HL-60 (cell line): Measurements from ENCODE around the gene NLGN1.

Source experiments
- DNase-seq, 2 experiments: peaks; one replicate each; pipeline ENCODE4 v3.0.0-alpha.2; 2010 to 2020; ENCODE audit warnings: low read depth in 1 of 2, low spot score in 1 of 2
- H3K27ac ChIP-seq: fragments of 250-450 bp; sonication (Bioruptor Pico); replicated peaks from 2 replicates; pipeline ENCODE4 v1.5.1; 2020; ENCODE audit warnings: mild to moderate bottlenecking, moderate library complexity
- H3K27me3 ChIP-seq: fragments of 250-450 bp; sonication (Bioruptor Pico); 2 replicates; pipeline ENCODE4 v1.5.1; 2021; ENCODE audit warnings: mild to moderate bottlenecking, moderate library complexity; ENCODE audit not compliant: insufficient read depth, poor library complexity, severe bottlenecking
- H3K4me3 ChIP-seq: replicated peaks from 2 replicates; pipeline ENCODE4 v1.5.1; 2011; ENCODE audit warnings: mild to moderate bottlenecking, control low read depth, low read length; ENCODE audit not compliant: insufficient read depth
- CTCF ChIP-seq: IDR thresholded peaks from one replicate; pipeline ENCODE4 v1.5.1; 2011; ENCODE audit warnings: low read length, control low read depth, inconsistent platforms; ENCODE audit not compliant: insufficient read depth
- GABPA ChIP-seq: IDR thresholded peaks from 2 replicates; pipeline ENCODE4 v1.6.1; 2012; ENCODE audit warnings: low read depth
- POLR2AphosphoS5 ChIP-seq: IDR thresholded peaks from 2 replicates; pipeline ENCODE4 v1.6.1; 2012; ENCODE audit warnings: low read depth
- REST ChIP-seq: IDR thresholded peaks from 2 replicates; pipeline ENCODE4 v1.6.1; 2012; ENCODE audit warnings: low read depth; ENCODE audit not compliant: insufficient replicate concordance
- SPI1 ChIP-seq: IDR thresholded peaks from 2 replicates; pipeline ENCODE4 v1.6.1; 2012; ENCODE audit warnings: low read depth, mild to moderate bottlenecking, borderline replicate concordance

Gene NLGN1

GRCh38 chr3:173617490-173617889, 219.9 kb downstream of the NLGN1 start:
- Histone ChIP-seq H3K27ac (no peak overlapping the region), H3K4me3 (no peak overlapping the region), H3K27me3 (no peaks in the 10 kb centered on the region)
- no peak for DNase-seq
- no peak for TF ChIP-seq POLR2AphosphoS5
- TF ChIP-seq REST = no peak
- TF ChIP-seq GABPA = no peak
- no peak for TF ChIP-seq CTCF
- no peak for TF ChIP-seq SPI1

GRCh38 chr3:173618148-173618547, 220.6 kb downstream of the NLGN1 start:
- Histone ChIP-seq H3K27ac (no peak overlapping the region), H3K27me3 (no peaks in the 10 kb centered on the region)
- TF ChIP-seq GABPA (no peak), POLR2AphosphoS5 (no peak), SPI1 (no peak), REST (no peak)

GRCh38 chr3:173618703-173619102, 221.2 kb downstream of the NLGN1 start:
- TF ChIP-seq GABPA (no peak), REST (no peak), CTCF (no peak), POLR2AphosphoS5 (no peak), SPI1 (no peak)
- H3K27ac ChIP-seq = no peak overlapping the region
- H3K27me3 ChIP-seq = no peaks in the 10 kb centered on the region
- H3K4me3 ChIP-seq = no peak overlapping the region
- DNase-seq = no peak

More at GRCh38 chr3:173618148-173618547, 220.6 kb downstream of the NLGN1 start:
- no peak overlapping the region for H3K4me3 ChIP-seq
- no peak for DNase-seq

GRCh38 chr3:173622166-173622565, 224.6 kb downstream of the NLGN1 start:
- TF ChIP-seq SPI1 = no peak
- TF ChIP-seq REST = no peak
- TF ChIP-seq GABPA = no peak
- TF ChIP-seq CTCF = no peak
- H3K27me3 ChIP-seq = no peaks in the 10 kb centered on the region
- DNase-seq = no peak
- no peak overlapping the region for H3K4me3 ChIP-seq
- no peak overlapping the region for H3K27ac ChIP-seq
